Neutrophil (primary cell): ENCODE measurements around the gene STX8.

Source experiments
- H3K27ac ChIP-seq: fragments of 200-600 bp; sonication (generic); 2 replicates; pipeline ENCODE4 v1.5.1; 2016; ENCODE audit warnings: mild to moderate bottlenecking, moderate library complexity
- H3K27me3 ChIP-seq: fragments of 200-600 bp; sonication (generic); 2 replicates; pipeline ENCODE4 v1.6.0; 2016; ENCODE audit warnings: mild to moderate bottlenecking
- H3K36me3 ChIP-seq: fragments of 200-600 bp; sonication (generic); 2 replicates; pipeline ENCODE4 v1.5.1; 2017
- H3K4me1 ChIP-seq, 2 experiments: fragments of 200-600 bp in 1 of 2; sonication (generic) in 1 of 2; 1 replicate in 1 of 2; 2 replicates in 1 of 2; pipeline versions ENCODE4 v1.5.1 to v1.6.1; 2013 to 2016; ENCODE audit warnings: low read depth in 1 of 2, low read length in 1 of 2, mild to moderate bottlenecking in 1 of 2, moderate library complexity in 1 of 2; ENCODE audit not compliant: control insufficient read depth in 1 of 2, insufficient read depth in 1 of 2
- H3K4me3 ChIP-seq, 2 experiments: fragments of 200-600 bp in 1 of 2; sonication (generic) in 1 of 2; 1 replicate in 1 of 2; 2 replicates in 1 of 2; pipeline ENCODE4 v1.5.1; 2013 to 2016; ENCODE audit warnings: low read depth in 1 of 2, low read length in 1 of 2, mild to moderate bottlenecking in 1 of 2, moderate library complexity in 1 of 2
- H3K9me3 ChIP-seq: fragments of 200-600 bp; sonication (generic); 2 replicates; pipeline ENCODE4 v1.5.1; 2016
- CTCF ChIP-seq: fragments of 200-600 bp; sonication (generic); IDR thresholded peaks from 2 replicates; pipeline ENCODE4 v1.5.1; 2016; ENCODE audit warnings: antibody characterized with exemption

The STX8 gene

GRCh38 chr17:9286434-9286833, 289.2 kb downstream of the STX8 start:
- Histone ChIP-seq H3K36me3 (no peaks in the 10 kb centered on the region), H3K27ac (no peak overlapping the region), H3K4me1 (no peaks in the 10 kb centered on the region), H3K4me3 (no peak overlapping the region), H3K27me3 (no peaks in the 10 kb centered on the region), H3K9me3 (no peaks in the 10 kb centered on the region)
- TF ChIP-seq CTCF, result no peak

GRCh38 chr17:9285602-9286427, 289.8 kb downstream of the STX8 start:
- H3K36me3 ChIP-seq, result no peaks in the 10 kb centered on the region
- H3K9me3 ChIP-seq, result no peaks in the 10 kb centered on the region
- no peaks in the 10 kb centered on the region for H3K4me1 ChIP-seq
- no peak overlapping the region for H3K27ac ChIP-seq
- TF ChIP-seq CTCF, result no peak
- H3K27me3 ChIP-seq, result no peaks in the 10 kb centered on the region
- no peak overlapping the region for H3K4me3 ChIP-seq

- no peaks in the 10 kb centered on the region for H3K36me3 ChIP-seq
- H3K9me3 ChIP-seq, result no peaks in the 10 kb centered on the region
- no peaks in the 10 kb centered on the region for H3K27me3 ChIP-seq
- no peaks in the 10 kb centered on the region for H3K4me1 ChIP-seq
- H3K4me3 ChIP-seq, result no peak overlapping the region
- TF ChIP-seq CTCF, result no peak
- H3K27ac ChIP-seq, result no peak overlapping the region
These were observed 290.7 kb downstream of the STX8 start for GRCh38 chr17:9284884-9285283.

GRCh38 chr17:9283909-9284308, 291.7 kb downstream of the STX8 start:
- Histone ChIP-seq H3K4me3 (no peak overlapping the region), H3K27me3 (no peaks in the 10 kb centered on the region), H3K9me3 (no peaks in the 10 kb centered on the region), H3K27ac (no peak overlapping the region), H3K36me3 (no peaks in the 10 kb centered on the region), H3K4me1 (no peaks in the 10 kb centered on the region)
- no peak for TF ChIP-seq CTCF

GRCh38 chr17:9279893-9280292, 295.7 kb downstream of the STX8 start:
- no peak overlapping the region for H3K27ac ChIP-seq
- no peak overlapping the region for H3K4me3 ChIP-seq
- H3K9me3 ChIP-seq, result no peaks in the 10 kb centered on the region
- H3K4me1 ChIP-seq, result no peaks in the 10 kb centered on the region
- no peak for TF ChIP-seq CTCF
- no peaks in the 10 kb centered on the region for H3K27me3 ChIP-seq
- no peaks in the 10 kb centered on the region for H3K36me3 ChIP-seq
